ENCODE results near the gene SLC35G1.

- TF ChIP-seq, protein P1, sequence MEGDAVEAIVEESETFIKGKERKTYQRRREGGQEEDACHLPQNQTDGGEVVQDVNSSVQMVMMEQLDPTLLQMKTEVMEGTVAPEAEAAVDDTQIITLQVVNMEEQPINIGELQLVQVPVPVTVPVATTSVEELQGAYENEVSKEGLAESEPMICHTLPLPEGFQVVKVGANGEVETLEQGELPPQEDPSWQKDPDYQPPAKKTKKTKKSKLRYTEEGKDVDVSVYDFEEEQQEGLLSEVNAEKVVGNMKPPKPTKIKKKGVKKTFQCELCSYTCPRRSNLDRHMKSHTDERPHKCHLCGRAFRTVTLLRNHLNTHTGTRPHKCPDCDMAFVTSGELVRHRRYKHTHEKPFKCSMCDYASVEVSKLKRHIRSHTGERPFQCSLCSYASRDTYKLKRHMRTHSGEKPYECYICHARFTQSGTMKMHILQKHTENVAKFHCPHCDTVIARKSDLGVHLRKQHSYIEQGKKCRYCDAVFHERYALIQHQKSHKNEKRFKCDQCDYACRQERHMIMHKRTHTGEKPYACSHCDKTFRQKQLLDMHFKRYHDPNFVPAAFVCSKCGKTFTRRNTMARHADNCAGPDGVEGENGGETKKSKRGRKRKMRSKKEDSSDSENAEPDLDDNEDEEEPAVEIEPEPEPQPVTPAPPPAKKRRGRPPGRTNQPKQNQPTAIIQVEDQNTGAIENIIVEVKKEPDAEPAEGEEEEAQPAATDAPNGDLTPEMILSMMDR (IDR thresholded peaks at IDR 0.05; ENCODE audit: insufficient read depth, low read length, poor library complexity, severe bottlenecking), result no peak
- TF ChIP-seq EZH2phosphoT487 (conservative IDR thresholded peaks at IDR 0.05; ENCODE audit: low read length), result no peak
These were observed 11.1 kb downstream of the SLC35G1 start for GRCh38 chr10:93904901-93905300.
